ENCODE measurements around the gene HMGXB3.

DNA sequence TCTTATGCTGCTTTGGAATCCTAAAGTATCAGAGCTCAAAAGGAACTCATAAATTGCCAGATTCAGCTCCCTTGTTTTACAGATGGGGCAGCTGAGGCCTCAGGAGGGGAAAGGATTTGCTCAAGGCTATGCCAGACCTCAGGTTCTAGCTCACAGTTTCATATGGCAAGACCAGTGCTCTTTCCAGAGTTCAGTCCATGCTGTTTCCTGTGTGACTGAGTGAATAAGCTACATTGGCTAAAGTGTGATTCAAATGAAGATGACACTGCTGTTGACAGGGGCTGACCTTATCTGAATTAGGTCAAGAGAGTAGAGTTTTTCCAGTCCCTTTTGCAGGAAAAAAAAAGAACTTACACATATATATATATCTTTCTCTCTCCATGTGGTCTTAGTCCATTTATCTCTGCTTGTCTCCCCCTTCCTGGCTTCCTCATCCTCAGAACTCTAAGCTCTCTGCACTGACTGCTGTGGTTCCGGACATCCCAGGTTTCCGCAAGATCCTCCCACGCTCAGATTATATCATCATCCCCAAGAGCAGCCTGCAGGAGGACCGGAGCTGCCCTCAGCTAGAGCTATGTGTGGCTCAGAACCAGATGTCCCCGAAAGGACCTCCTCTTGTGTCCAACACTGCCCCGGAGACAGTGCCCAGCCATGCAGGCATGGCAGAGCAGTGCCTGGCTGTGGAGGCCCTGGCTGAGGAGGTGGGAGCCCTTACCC lies 9.3 kb downstream of the HMGXB3 start:
- TF ChIP-seq, protein P1, sequence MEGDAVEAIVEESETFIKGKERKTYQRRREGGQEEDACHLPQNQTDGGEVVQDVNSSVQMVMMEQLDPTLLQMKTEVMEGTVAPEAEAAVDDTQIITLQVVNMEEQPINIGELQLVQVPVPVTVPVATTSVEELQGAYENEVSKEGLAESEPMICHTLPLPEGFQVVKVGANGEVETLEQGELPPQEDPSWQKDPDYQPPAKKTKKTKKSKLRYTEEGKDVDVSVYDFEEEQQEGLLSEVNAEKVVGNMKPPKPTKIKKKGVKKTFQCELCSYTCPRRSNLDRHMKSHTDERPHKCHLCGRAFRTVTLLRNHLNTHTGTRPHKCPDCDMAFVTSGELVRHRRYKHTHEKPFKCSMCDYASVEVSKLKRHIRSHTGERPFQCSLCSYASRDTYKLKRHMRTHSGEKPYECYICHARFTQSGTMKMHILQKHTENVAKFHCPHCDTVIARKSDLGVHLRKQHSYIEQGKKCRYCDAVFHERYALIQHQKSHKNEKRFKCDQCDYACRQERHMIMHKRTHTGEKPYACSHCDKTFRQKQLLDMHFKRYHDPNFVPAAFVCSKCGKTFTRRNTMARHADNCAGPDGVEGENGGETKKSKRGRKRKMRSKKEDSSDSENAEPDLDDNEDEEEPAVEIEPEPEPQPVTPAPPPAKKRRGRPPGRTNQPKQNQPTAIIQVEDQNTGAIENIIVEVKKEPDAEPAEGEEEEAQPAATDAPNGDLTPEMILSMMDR (conservative IDR thresholded peaks at IDR 0.05 in 1 of 2, IDR thresholded peaks at IDR 0.05 in 1 of 2; ENCODE audit: low read depth in 1 of 2, low read length in 2 of 2): no peak
- TF ChIP-seq EZH2 (IDR thresholded peaks at IDR 0.05; ENCODE audit: low read length, missing control alignments): no peak
